K562 (cell line): ENCODE data around the gene CRPPA. TPM values are rescaled to one million over a fixed set of nuclear protein-coding genes. Genes with fewer than 3 reads are reported as not detected.

Experiments used
- ARID3B ChIP-seq: fragments of 250-450 bp; sonication (Bioruptor Pico); IDR thresholded peaks from 2 replicates; pipeline ENCODE4 v1.4.0; 2020; ENCODE audit warnings: borderline replicate concordance
- CBFA2T3 ChIP-seq: fragments of 450-650 bp; IDR thresholded peaks from 2 replicates; pipeline ENCODE4 v1.6.1; 2017
- CCNT2 ChIP-seq: IDR thresholded peaks from 2 replicates; pipeline ENCODE4 v1.6.1; 2011; ENCODE audit warnings: borderline replicate concordance, low read depth, mild to moderate bottlenecking, moderate library complexity, mixed read lengths, low read length; ENCODE audit not compliant: insufficient read length; ENCODE audit errors: extremely low read depth
- ELF4 ChIP-seq: fragments of 450-650 bp; formaldehyde crosslinking; IDR thresholded peaks from 2 replicates; pipeline ENCODE4 v1.4.0; 2022; ENCODE audit warnings: missing genetic modification characterization
- MCM3 ChIP-seq: fragments of 450-650 bp; IDR thresholded peaks from 2 replicates; pipeline ENCODE4 v1.6.1; 2016
- POLR2B ChIP-seq: fragments of 450-650 bp; IDR thresholded peaks from 2 replicates; pipeline ENCODE4 v1.6.1; 2018; ENCODE audit warnings: low read depth; ENCODE audit not compliant: partially characterized antibody
- SMAD4 ChIP-seq: fragments of 250-450 bp; sonication (Bioruptor Pico); conservative IDR thresholded peaks from 2 replicates; pipeline ENCODE4 v1.8.0; 2021; ENCODE audit warnings: inconsistent platforms, mild to moderate bottlenecking, moderate library complexity
- TBL1XR1 ChIP-seq, 2 experiments: IDR thresholded peaks; 2 replicates each; pipeline ENCODE4 v1.6.1; 2012; ENCODE audit warnings: improper control_type of control experiment in 2 of 2, low read length in 2 of 2, mild to moderate bottlenecking in 1 of 2
- TCF3 ChIP-seq: sonication (generic); formaldehyde crosslinking; IDR thresholded peaks from 2 replicates; pipeline ENCODE4 v1.4.0; 2020; ENCODE audit warnings: mild to moderate bottlenecking, missing genetic modification reagents
- ZBTB40 ChIP-seq, 2 experiments: fragments of 450-650 bp in 1 of 2; sonication (generic) in 1 of 2; formaldehyde crosslinking in 1 of 2; IDR thresholded peaks; 2 replicates each; pipeline versions ENCODE4 v1.7.1 to v1.9.0; 2016 to 2022; ENCODE audit warnings: inconsistent platforms in 1 of 2, mild to moderate bottlenecking in 1 of 2, missing genetic modification reagents in 1 of 2
- ZBTB43 ChIP-seq: sonication (generic); formaldehyde crosslinking; IDR thresholded peaks from 2 replicates; pipeline ENCODE4 v1.8.0; 2023; ENCODE audit warnings: mild to moderate bottlenecking, missing genetic modification reagents
- ZKSCAN8 ChIP-seq: fragments of 200-800 bp; sonication (Bioruptor generic); IDR thresholded peaks from 2 replicates; pipeline ENCODE4 v1.6.1; 2016; ENCODE audit warnings: missing genetic modification characterization, missing compliant biosample characterization
- ZNF668 ChIP-seq: fragments of 250-450 bp; sonication (Bioruptor Pico); IDR thresholded peaks from 2 replicates; pipeline ENCODE4 v1.8.0; 2022; ENCODE audit warnings: mild to moderate bottlenecking, inconsistent platforms
- ZNF699 ChIP-seq: fragments of 250-450 bp; sonication (Bioruptor Pico); IDR thresholded peaks from 2 replicates; pipeline ENCODE4 v1.8.0; 2021; ENCODE audit warnings: mild to moderate bottlenecking, moderate library complexity; ENCODE audit not compliant: insufficient replicate concordance
- polyA plus RNA-seq, 8 experiments: library from polyadenylated mRNA; depleted of rRNA in 4 of 8; stranded (reverse) in 5 of 8; unstranded in 3 of 8; fragments of >200 nt; fragmentation: Nextera tagmentation in 2 of 8; fragmentation: Illumina TruSeq in 1 of 8; extraction: Ambion mirVana in 2 of 8; extraction: Trizol in 1 of 8; gene quantifications; 2 replicates each; pipeline versions ENCODE4 v1.2.1 to v1.2.3, GENCODE V29; 2011 to 2014; ENCODE audit warnings: inconsistent platforms in 1 of 8, missing spikeins in 1 of 8
- total RNA-seq, 7 experiments: library from RNA; depleted of rRNA in 6 of 7; stranded (reverse); fragments of >200 nt in 6 of 7; fragmentation: Illumina TruSeq in 2 of 7; extraction: Trizol in 2 of 7; gene quantifications; 2 replicates each; pipeline versions ENCODE4 v1.2.1 to v1.2.3, GENCODE V29; 2011 to 2021; ENCODE audit warnings: low replicate concordance in 1 of 7

CRPPA gene
- total and polyA plus RNA-seq, 9 of the 15 experiments (the other 6 are each of a cell fraction or from before 2014, with no cell fraction given) = 3.9 to 14.4 (median 7.8) TPM

GRCh38 chr7:16416289-16417282 is 4.8 kb downstream of the CRPPA start (continued):
- TF ChIP-seq ZBTB43 (CRISPR knock-in tag) (no peak), ELF4 (CRISPR knock-in tag) (peak; percentile 28; the same call in 1 of the 2 replicates), ARID3B (CRISPR knock-in tag) (no peak), ZKSCAN8 (CRISPR knock-in tag) (no peak), ZNF699 (no peak), ZNF668 (no peak), ZBTB40 (IDR thresholded peaks at IDR 0.05) (peak; percentile 31; the same call in 1 of the 2 replicates), ZBTB40 (CRISPR knock-in tag; IDR thresholded peaks at IDR 0.05) (no peak), SMAD4 (no peak), CBFA2T3 (peak; percentile 46; the same call in 1 of the 2 replicates), TBL1XR1 (IDR thresholded peaks at IDR 0.05; ENCODE audit: low read length in 2 of 2) (no peak), POLR2B (no peak), TCF3 (no peak), CCNT2 (no peak), MCM3 (no peak)
